Type B pancreatic cell (in vitro differentiated cells): ENCODE results near the gene P2RX2. TPM values are rescaled to one million over a fixed set of nuclear protein-coding genes. Genes with fewer than 3 reads are reported as not detected.

Source experiments
- DNase-seq: peaks from one replicate; pipeline ENCODE4 v3.0.0; 2021; ENCODE audit warnings: mixed read lengths; ENCODE audit not compliant: unreplicated experiment; ENCODE audit errors: extremely low spot score
- H3K27ac Mint-ChIP-seq: 2 replicates; pipeline ENCODE4 v1.8.0; 2021; ENCODE audit warnings: mild to moderate bottlenecking, mixed read lengths
- H3K27me3 Mint-ChIP-seq: 2 replicates; pipeline ENCODE4 v1.8.0; 2021; ENCODE audit warnings: mixed read lengths
- H3K36me3 Mint-ChIP-seq: 2 replicates; pipeline ENCODE4 v1.8.0; 2021; ENCODE audit warnings: mixed read lengths
- H3K4me1 Mint-ChIP-seq: one replicate; pipeline ENCODE4 v1.8.0; 2021; ENCODE audit warnings: mixed read lengths; ENCODE audit not compliant: unreplicated experiment
- H3K4me3 Mint-ChIP-seq: 2 replicates; pipeline ENCODE4 v1.8.0; 2021; ENCODE audit warnings: mild to moderate bottlenecking, mixed read lengths
- H3K9me3 Mint-ChIP-seq: 2 replicates; pipeline ENCODE4 v1.8.0; 2021; ENCODE audit warnings: mixed read lengths
- CTCF ChIP-seq: fragments of 200-600 bp; sonication (generic); conservative IDR thresholded peaks from 2 replicates; pipeline ENCODE4 v1.5.0; 2021; ENCODE audit warnings: antibody characterized with exemption, mild to moderate bottlenecking
- total RNA-seq: library from RNA; stranded (reverse); gene quantifications from 2 replicates; pipeline ENCODE4 v1.2.1, GENCODE V29; 2021; ENCODE audit warnings: low replicate concordance

Gene P2RX2
- total RNA-seq, 1 donor from 2014 or later = 2.8 TPM

DNA sequence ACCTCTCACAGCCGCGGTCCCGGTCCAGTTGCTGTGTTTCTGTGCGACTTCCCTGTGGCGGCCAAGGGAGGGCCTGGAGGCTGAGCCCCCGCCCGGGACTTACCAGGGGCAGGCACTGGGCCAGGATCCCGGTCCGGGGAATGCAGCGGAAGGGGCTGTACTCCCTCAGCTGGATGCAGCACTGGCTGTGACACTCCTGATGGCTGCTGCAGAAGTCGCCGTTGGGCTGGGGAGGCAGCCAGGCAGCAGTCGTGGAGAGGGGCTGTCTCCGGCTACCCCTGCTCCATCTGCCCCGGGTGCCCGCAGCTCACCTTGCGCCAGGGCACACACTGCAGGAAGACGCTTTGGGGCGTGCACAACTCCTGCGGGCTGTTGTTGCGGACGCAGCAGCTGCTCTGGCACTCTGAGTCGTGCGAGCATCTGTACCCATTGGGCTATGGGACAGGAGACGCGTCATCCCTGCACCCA, 14.4 kb upstream of the P2RX2 start:
- no peak for TF ChIP-seq CTCF
- no peaks in the 10 kb centered on the region for H3K9me3 Mint-ChIP-seq
- no peak overlapping the region for H3K27ac Mint-ChIP-seq
- peaks cover 34% of the 10 kb centered on the region for H3K4me1 Mint-ChIP-seq
- H3K27me3 Mint-ChIP-seq = peaks cover 54% of the 10 kb centered on the region
- DNase-seq = no peak
- no peaks in the 10 kb centered on the region for H3K36me3 Mint-ChIP-seq
- H3K4me3 Mint-ChIP-seq = no peak overlapping the region

GRCh38 chr12:132604668-132605441, 13.7 kb upstream of the P2RX2 start:
- no peak for DNase-seq
- Mint-ChIP-seq H3K36me3 (no peaks in the 10 kb centered on the region), H3K27ac (no peak overlapping the region), H3K4me1 (peaks cover 34% of the 10 kb centered on the region), H3K9me3 (no peaks in the 10 kb centered on the region), H3K27me3 (peaks cover 54% of the 10 kb centered on the region), H3K4me3 (no peak overlapping the region)
- no peak for TF ChIP-seq CTCF

GRCh38 chr12:132605892-132606291, 12.7 kb upstream of the P2RX2 start:
- Mint-ChIP-seq H3K27me3 (peaks cover 53% of the 10 kb centered on the region), H3K36me3 (no peaks in the 10 kb centered on the region), H3K4me3 (no peak overlapping the region), H3K4me1 (peaks cover 29% of the 10 kb centered on the region), H3K27ac (no peak overlapping the region), H3K9me3 (no peaks in the 10 kb centered on the region)
- DNase-seq = no peak
- TF ChIP-seq CTCF = no peak

- Mint-ChIP-seq H3K27me3 (peaks cover 52% of the 10 kb centered on the region), H3K27ac (no peak overlapping the region), H3K36me3 (no peaks in the 10 kb centered on the region), H3K9me3 (no peaks in the 10 kb centered on the region), H3K4me1 (peaks cover 29% of the 10 kb centered on the region), H3K4me3 (no peak overlapping the region)
- TF ChIP-seq CTCF = no peak
- DNase-seq = peak; percentile 63
Observed at GRCh38 chr12:132606466-132606865, 12.1 kb upstream of the P2RX2 start.

DNA sequence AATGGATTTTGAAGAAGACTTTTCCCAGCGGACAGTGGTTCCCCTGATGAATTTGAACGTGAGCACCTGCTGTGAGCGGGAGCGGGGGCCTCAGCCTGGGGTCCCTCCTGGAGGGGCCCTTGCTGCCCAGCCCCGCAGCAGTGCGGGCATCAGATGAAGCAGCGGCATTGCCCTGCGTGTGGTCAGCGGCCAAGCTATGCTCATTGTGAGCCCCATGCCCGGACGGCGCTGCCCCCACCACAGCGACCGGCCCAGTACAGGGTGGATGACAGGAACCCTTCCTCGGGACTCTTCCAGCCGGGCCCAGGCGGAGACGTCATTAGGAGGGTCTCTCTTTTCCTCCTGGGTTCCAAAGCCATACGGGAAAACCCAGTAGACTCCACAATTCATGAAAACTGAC, 11.6 kb upstream of the P2RX2 start:
- H3K36me3 Mint-ChIP-seq = no peaks in the 10 kb centered on the region
- H3K27me3 Mint-ChIP-seq = peaks cover 49% of the 10 kb centered on the region
- TF ChIP-seq CTCF = no peak
- H3K9me3 Mint-ChIP-seq = no peaks in the 10 kb centered on the region
- DNase-seq = no peak
- H3K4me3 Mint-ChIP-seq = no peak overlapping the region
- H3K4me1 Mint-ChIP-seq = peaks cover 28% of the 10 kb centered on the region
- no peak overlapping the region for H3K27ac Mint-ChIP-seq
